GM12892 (cell line): ENCODE results near the gene PNMA6F.

Experiments
- POLR2A ChIP-seq: IDR thresholded peaks from 2 replicates; pipeline ENCODE4 v1.6.1; 2011; ENCODE audit warnings: low read depth, low read length, control low read depth
- TAF1 ChIP-seq: IDR thresholded peaks from 2 replicates; pipeline ENCODE4 v1.6.1; 2011; ENCODE audit warnings: low read depth, mild to moderate bottlenecking, control low read depth, low read length, borderline replicate concordance

GRCh38 chrX:153317996-153318722, 3.4 kb downstream of the PNMA6F start:
- no peak for TF ChIP-seq TAF1
- TF ChIP-seq POLR2A, result no peak
